Liver (tissue), 9 donors: ENCODE measurements around the gene CACFD1. TPM values are rescaled to one million over a fixed set of nuclear protein-coding genes. Genes with fewer than 3 reads are reported as not detected.
A peak's percentile ranks its signal among the peaks of the same experiment; 100 is the strongest.

ENCODE experiments used
- DNase-seq: peaks from one replicate; pipeline ENCODE4 v3.0.0-alpha.2; 2017; ENCODE audit warnings: low spot score
- H3K27ac ChIP-seq, 2 donors: one replicate each; pipeline ENCODE4 v1.7.0; 2013; ENCODE audit warnings: inconsistent platforms in 2 of 2, low read length in 2 of 2, control low read depth in 1 of 2, low read depth in 1 of 2, mild to moderate bottlenecking in 1 of 2
- H3K27me3 ChIP-seq, 4 donors: one replicate each; pipeline versions ENCODE4 v1.6.1 to v1.7.0; 2013; ENCODE audit warnings: low read length in 3 of 4, inconsistent platforms in 1 of 4, mild to moderate bottlenecking in 1 of 4, moderate library complexity in 1 of 4; ENCODE audit not compliant: control insufficient read depth in 4 of 4, insufficient read depth in 4 of 4
- H3K36me3 ChIP-seq, 4 donors: one replicate each; pipeline versions ENCODE4 v1.6.1 to v1.7.0; 2013; ENCODE audit warnings: low read length in 3 of 4, mild to moderate bottlenecking in 3 of 4, low read depth in 1 of 4, moderate library complexity in 1 of 4; ENCODE audit not compliant: control insufficient read depth in 4 of 4, insufficient read depth in 3 of 4
- H3K4me1 ChIP-seq, 4 donors: one replicate each; pipeline versions ENCODE4 v1.6.1 to v1.7.0; 2013; ENCODE audit warnings: low read length in 3 of 4, mild to moderate bottlenecking in 3 of 4, moderate library complexity in 1 of 4; ENCODE audit not compliant: control insufficient read depth in 4 of 4, insufficient read depth in 4 of 4
- H3K4me3 ChIP-seq, 3 donors: one replicate each; pipeline versions ENCODE4 v1.6.1 to v1.7.0; 2013; ENCODE audit warnings: low read length in 3 of 3, control low read depth in 1 of 3, low read depth in 1 of 3, mild to moderate bottlenecking in 1 of 3
- H3K9ac ChIP-seq, 2 donors: one replicate each; pipeline ENCODE4 v1.7.0; 2013; ENCODE audit warnings: low read length in 2 of 2, mild to moderate bottlenecking in 2 of 2, moderate library complexity in 2 of 2, control low read depth in 1 of 2, low read depth in 1 of 2
- H3K9me3 ChIP-seq, 4 donors: one replicate each; pipeline versions ENCODE4 v1.6.1 to v1.7.0; 2013; ENCODE audit warnings: low read length in 3 of 4; ENCODE audit not compliant: control insufficient read depth in 4 of 4
- ATF3 ChIP-seq: IDR thresholded peaks from 2 replicates; pipeline ENCODE4 v1.6.1; 2016; ENCODE audit warnings: antibody characterized with exemption
- CTCF ChIP-seq: fragments of 150-350 bp; IDR thresholded peaks from 2 replicates; pipeline ENCODE4 v1.5.1; 2017; ENCODE audit warnings: improper control_type of control experiment, low read depth, low read length; ENCODE audit not compliant: missing input control
- EGR1 ChIP-seq, 2 donors: IDR thresholded peaks; 2 replicates each; pipeline ENCODE4 v1.6.1; 2016 to 2018; ENCODE audit warnings: antibody characterized with exemption in 2 of 2, low read depth in 2 of 2
- FOXA2 ChIP-seq: IDR thresholded peaks from 2 replicates; pipeline ENCODE4 v1.6.1; 2016; ENCODE audit warnings: antibody characterized with exemption
- HNF4A ChIP-seq, 2 donors: conservative IDR thresholded peaks; 2 replicates each; pipeline ENCODE4 v1.6.1; 2016; ENCODE audit warnings: antibody characterized with exemption in 2 of 2, mild to moderate bottlenecking in 2 of 2
- JUND ChIP-seq, 2 donors: IDR thresholded peaks; 2 replicates each; pipeline ENCODE4 v1.6.1; 2016; ENCODE audit warnings: antibody characterized with exemption in 2 of 2
- NR2F2 ChIP-seq: IDR thresholded peaks from 2 replicates; pipeline ENCODE4 v1.6.1; 2016; ENCODE audit warnings: antibody characterized with exemption
- REST ChIP-seq: IDR thresholded peaks from 2 replicates; pipeline ENCODE4 v1.6.1; 2016; ENCODE audit warnings: antibody characterized with exemption, mild to moderate bottlenecking
- RXRA ChIP-seq, 2 donors: IDR thresholded peaks; 2 replicates each; pipeline ENCODE4 v1.6.1; 2017 to 2018; ENCODE audit warnings: antibody characterized with exemption in 2 of 2, mild to moderate bottlenecking in 1 of 2
- SP1 ChIP-seq: IDR thresholded peaks from 2 replicates; pipeline ENCODE4 v1.6.1; 2018; ENCODE audit warnings: antibody characterized with exemption, mild to moderate bottlenecking
- TAF1 ChIP-seq: conservative IDR thresholded peaks from 2 replicates; pipeline ENCODE4 v1.6.1; 2016; ENCODE audit warnings: antibody characterized with exemption, mild to moderate bottlenecking
- WGBS: extraction: QIAGEN DNeasy Blood & Tissue Kit; methylation state at CpG from one replicate; pipeline ENCODE4 v1.1.7; 2013; 5-methylcytosine and 5-hydroxymethylcytosine counted together
- polyA plus RNA-seq, 2 donors: library from polyadenylated mRNA; stranded (reverse) in 1 of 2; unstranded in 1 of 2; fragments of 200-250 nt in 1 of 2; fragments of >200 nt in 1 of 2; fragmentation: Nextera tagmentation in 1 of 2; extraction: Ambion mirVana in 1 of 2; gene quantifications; one replicate each; pipeline versions ENCODE4 v1.2.1 to v1.2.3, GENCODE V29; 2013 to 2015
- total RNA-seq, 2 donors: library from RNA; depleted of rRNA; stranded (reverse); fragments of >200 nt; gene quantifications; one replicate each; pipeline ENCODE4 v1.2.3, GENCODE V29; 2014
- donor health status: healthy.
- donor health status: healthy.
- donor health status: healthy.
- donor health status: healthy.
- donor health status: healthy.

The CACFD1 gene
- total and polyA plus RNA-seq, 4 donors: 10.1 to 34.5 (median 26.4) TPM

- TF ChIP-seq REST (no peak), TAF1 (no peak), FOXA2 (no peak), HNF4A (conservative IDR thresholded peaks at IDR 0.05) (no peak), NR2F2 (no peak), JUND (IDR thresholded peaks at IDR 0.05) (no peak)
These were observed 45.5 kb downstream of the CACFD1 start (continued) for GRCh38 chr9:133505186-133505830.

- TF ChIP-seq FOXA2: no peak
- no peak for TF ChIP-seq RXRA (IDR thresholded peaks at IDR 0.05)
- TF ChIP-seq EGR1 (IDR thresholded peaks at IDR 0.05; ENCODE audit: low read depth in 2 of 2): no peak
- TF ChIP-seq TAF1: no peak
- no peak for TF ChIP-seq CTCF
- TF ChIP-seq REST: no peak
- TF ChIP-seq ATF3: no peak
- no peak for TF ChIP-seq SP1
- TF ChIP-seq HNF4A (conservative IDR thresholded peaks at IDR 0.05): no peak
- no peak for DNase-seq
- no peaks in the 10 kb centered on the region for H3K36me3 ChIP-seq
- H3K9me3 ChIP-seq: peaks cover 0 to 9% (median 1%) of the 10 kb centered on the region in 4 donors
- no peak overlapping the region for H3K4me3 ChIP-seq
- no peak overlapping the region for H3K9ac ChIP-seq
- peaks cover 14 to 36% (median 24%) of the 10 kb centered on the region in 4 donors for H3K4me1 ChIP-seq
- WGBS: 71% methylated on average over 23 of the region's 23 CpGs
- H3K27ac ChIP-seq: peak overlapping the region in 1 of 2 donors; percentile 38
- H3K27me3 ChIP-seq: no peaks in the 10 kb centered on the region
These were observed 46.3 kb downstream of the CACFD1 start for GRCh38 chr9:133505901-133506652.
